Measurements from ENCODE around the gene SPATA31E1.
"Not testable (repeated sequence)": the region's sequence is repeated elsewhere in the genome, so short reads cannot be mapped to it uniquely, and the experiment has no call there.

DNA sequence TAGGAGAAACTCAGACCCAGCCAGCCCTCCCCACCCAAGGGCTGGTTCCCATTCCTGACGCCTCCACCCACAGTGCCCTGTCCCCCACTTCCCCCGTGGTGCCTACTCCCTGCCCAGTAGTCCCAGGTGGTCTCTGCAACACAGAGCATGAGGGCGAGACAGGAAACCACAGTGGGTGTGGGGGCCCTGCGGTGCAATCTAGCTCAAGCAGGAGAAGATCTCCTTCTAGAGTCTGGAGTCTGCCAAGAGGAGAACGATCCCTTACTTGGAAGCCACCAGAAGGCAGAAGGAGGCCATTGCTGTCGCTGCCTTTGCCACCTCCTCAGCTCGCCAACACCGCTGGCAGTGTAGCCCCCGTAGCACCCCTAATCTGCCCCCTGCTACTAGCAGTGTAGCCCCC is 55.2 kb downstream of the SPATA31E1 start:
- TF ChIP-seq, protein P1, sequence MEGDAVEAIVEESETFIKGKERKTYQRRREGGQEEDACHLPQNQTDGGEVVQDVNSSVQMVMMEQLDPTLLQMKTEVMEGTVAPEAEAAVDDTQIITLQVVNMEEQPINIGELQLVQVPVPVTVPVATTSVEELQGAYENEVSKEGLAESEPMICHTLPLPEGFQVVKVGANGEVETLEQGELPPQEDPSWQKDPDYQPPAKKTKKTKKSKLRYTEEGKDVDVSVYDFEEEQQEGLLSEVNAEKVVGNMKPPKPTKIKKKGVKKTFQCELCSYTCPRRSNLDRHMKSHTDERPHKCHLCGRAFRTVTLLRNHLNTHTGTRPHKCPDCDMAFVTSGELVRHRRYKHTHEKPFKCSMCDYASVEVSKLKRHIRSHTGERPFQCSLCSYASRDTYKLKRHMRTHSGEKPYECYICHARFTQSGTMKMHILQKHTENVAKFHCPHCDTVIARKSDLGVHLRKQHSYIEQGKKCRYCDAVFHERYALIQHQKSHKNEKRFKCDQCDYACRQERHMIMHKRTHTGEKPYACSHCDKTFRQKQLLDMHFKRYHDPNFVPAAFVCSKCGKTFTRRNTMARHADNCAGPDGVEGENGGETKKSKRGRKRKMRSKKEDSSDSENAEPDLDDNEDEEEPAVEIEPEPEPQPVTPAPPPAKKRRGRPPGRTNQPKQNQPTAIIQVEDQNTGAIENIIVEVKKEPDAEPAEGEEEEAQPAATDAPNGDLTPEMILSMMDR (conservative IDR thresholded peaks at IDR 0.05 in 1 of 2, IDR thresholded peaks at IDR 0.05 in 1 of 2; ENCODE audit: low read depth in 1 of 2, low read length in 2 of 2): not testable (repeated sequence)
- not testable (repeated sequence) for TF ChIP-seq EZH2 (IDR thresholded peaks at IDR 0.05; ENCODE audit: low read length, missing control alignments)

Data from fibroblast of lung (primary cell).